Measurements from ENCODE around the gene C2CD3.
"Not testable (repeated sequence)": the region's sequence is repeated elsewhere in the genome, so short reads cannot be mapped to it uniquely, and the experiment has no call there.

The C2CD3 gene

GRCh38 chr11:74066663-74067062 lies 104.1 kb downstream of the C2CD3 start:
- not testable (repeated sequence) for DNase-seq

GRCh38 chr11:74065534-74065933 lies 105.3 kb downstream of the C2CD3 start:
- not testable (repeated sequence) for DNase-seq

GRCh38 chr11:74063628-74064027 lies 107.2 kb downstream of the C2CD3 start:
- not testable (repeated sequence) for DNase-seq

GRCh38 chr11:74061599-74061998 lies 109.2 kb downstream of the C2CD3 start:
- not testable (repeated sequence) for DNase-seq

GRCh38 chr11:74057249-74058151 lies 113.3 kb downstream of the C2CD3 start:
- no peak for DNase-seq

GRCh38 chr11:74055938-74056337 lies 114.9 kb downstream of the C2CD3 start:
- no peak for DNase-seq

- no peak for DNase-seq
Measured at GRCh38 chr11:74050465-74050864, 120.3 kb downstream of the C2CD3 start.

GRCh38 chr11:74048993-74049392 lies 121.8 kb downstream of the C2CD3 start:
- DNase-seq, result no peak

- no peak for DNase-seq
Measured at GRCh38 chr11:74044538-74044937, 126.3 kb downstream of the C2CD3 start.

GRCh38 chr11:74043450-74043849 lies 127.4 kb downstream of the C2CD3 start:
- DNase-seq, result no peak

GRCh38 chr11:74037309-74037708 lies 133.5 kb downstream of the C2CD3 start:
- DNase-seq, result no peak

- DNase-seq, result no peak
Measured at GRCh38 chr11:74035264-74035663, 135.5 kb downstream of the C2CD3 start.

- DNase-seq, result no peak
Measured at GRCh38 chr11:74033046-74033445, 137.8 kb downstream of the C2CD3 start.

- DNase-seq, result no peak
Measured at GRCh38 chr11:74030723-74031676, 139.8 kb downstream of the C2CD3 start.

- DNase-seq, result peak; percentile 94
Measured at GRCh38 chr11:74025467-74026166, 145.2 kb downstream of the C2CD3 start.

GRCh38 chr11:74024261-74025029 lies 146.4 kb downstream of the C2CD3 start:
- peak; percentile 95 for DNase-seq

- DNase-seq, result peak; percentile 81
Measured at GRCh38 chr11:74023276-74023675, 147.5 kb downstream of the C2CD3 start.

GRCh38 chr11:74022546-74022945 lies 148.3 kb downstream of the C2CD3 start:
- peak; percentile 84 for DNase-seq

- no peak for DNase-seq
Measured at GRCh38 chr11:74021998-74022397, 148.8 kb downstream of the C2CD3 start.

- DNase-seq, result peak; percentile 89
Measured at GRCh38 chr11:74020539-74020938, 150.3 kb downstream of the C2CD3 start.

- peak; percentile 54 for DNase-seq
Measured at GRCh38 chr11:74019860-74020259, 150.9 kb downstream of the C2CD3 start.
